A673 (cell line): ENCODE data around the gene MYO5B. TPM values are rescaled to one million over a fixed set of nuclear protein-coding genes. Genes with fewer than 3 reads are reported as not detected.

Experiments
- BruUV-seq: library from RNA; stranded (reverse); fragments of 400-500 nt; replicated peaks from 2 replicates; lab custom pipeline; 2021; lab: Mats Ljungman, UMichigan
- CTCF ChIA-PET: fragments of 300-600 bp; sonication (Branson Sonifier 250); formaldehyde crosslinking; loops from one replicate; lab custom pipeline; 2022; ENCODE audit warnings: antibody characterized with exemption; lab: Charles Lee
- POLR2A ChIA-PET: fragments of 300-600 bp; sonication (Branson Sonifier 250); formaldehyde crosslinking; loops from one replicate; lab custom pipeline; 2022; ENCODE audit warnings: antibody characterized with exemption; ENCODE audit not compliant: low non-redundant PET; lab: Charles Lee
- DNase-seq: peaks from one replicate; pipeline ENCODE4 v3.0.0-alpha.2; 2015; ENCODE audit warnings: low spot score
- H3K27ac ChIP-seq: fragments of 200-600 bp; sonication (generic); 2 replicates; pipeline ENCODE4 v1.5.1; 2016; ENCODE audit warnings: mixed run types, low read depth, mild to moderate bottlenecking, mixed read lengths, antibody characterized with exemption, low read length; ENCODE audit not compliant: poor library complexity, severe bottlenecking
- H3K27me3 ChIP-seq: fragments of 200-600 bp; sonication (generic); replicated peaks from 2 replicates; pipeline ENCODE4 v1.6.1; 2017; ENCODE audit warnings: mixed run types, low read depth, mild to moderate bottlenecking, mixed read lengths, antibody characterized with exemption, low read length; ENCODE audit not compliant: insufficient read depth, poor library complexity
- H3K36me3 ChIP-seq: fragments of 200-600 bp; sonication (generic); 2 replicates; pipeline ENCODE4 v1.6.1; 2016; ENCODE audit warnings: mixed run types, mild to moderate bottlenecking, mixed read lengths, antibody characterized with exemption, low read length; ENCODE audit not compliant: insufficient read depth, poor library complexity, severe bottlenecking
- H3K4me1 ChIP-seq: fragments of 200-600 bp; sonication (generic); 2 replicates; pipeline ENCODE4 v1.6.1; 2017; ENCODE audit warnings: mixed run types, mild to moderate bottlenecking, mixed read lengths, antibody characterized with exemption, low read length; ENCODE audit not compliant: insufficient read depth, poor library complexity, severe bottlenecking
- H3K4me3 ChIP-seq: fragments of 200-600 bp; sonication (generic); 2 replicates; pipeline ENCODE4 v1.5.1; 2016; ENCODE audit warnings: low read depth, mixed run types, mild to moderate bottlenecking, mixed read lengths, low read length; ENCODE audit not compliant: poor library complexity, severe bottlenecking
- H3K9me3 ChIP-seq: fragments of 200-600 bp; sonication (generic); 2 replicates; pipeline ENCODE4 v1.6.1; 2016; ENCODE audit warnings: mixed run types, low read depth, mild to moderate bottlenecking, mixed read lengths, antibody characterized with exemption, low read length; ENCODE audit not compliant: poor library complexity, severe bottlenecking
- EZH2 ChIP-seq: fragments of 200-600 bp; sonication (generic); IDR thresholded peaks from 2 replicates; pipeline ENCODE4 v1.6.1; 2017; ENCODE audit warnings: borderline replicate concordance, low read depth, mild to moderate bottlenecking, mixed read lengths, antibody characterized with exemption, low read length; ENCODE audit not compliant: poor library complexity, severe bottlenecking
- intact Hi-C: fragments of 100-400 bp; cut with micrococcal nuclease; formaldehyde crosslinking; loops from one replicate; pipeline ENCODE4 v1.10.0; 2022; ENCODE audit not compliant: unreplicated experiment
- total RNA-seq: library from RNA; stranded (reverse); gene quantifications from 2 replicates; pipeline ENCODE4 v1.2.3, GENCODE V29; 2021
- TF ChIP-seq, protein P1 (sequence below): fragments of 300-800, 200-600 bp; sonication (generic); conservative IDR thresholded peaks from 2 replicates; pipeline ENCODE4 v1.5.1; 2017; ENCODE audit warnings: low read depth, mild to moderate bottlenecking, antibody characterized with exemption, low read length, moderate library complexity, mixed read lengths

MYO5B gene
- total RNA-seq, 1 experiment from 2014 or later: 0.30 TPM

DNA sequence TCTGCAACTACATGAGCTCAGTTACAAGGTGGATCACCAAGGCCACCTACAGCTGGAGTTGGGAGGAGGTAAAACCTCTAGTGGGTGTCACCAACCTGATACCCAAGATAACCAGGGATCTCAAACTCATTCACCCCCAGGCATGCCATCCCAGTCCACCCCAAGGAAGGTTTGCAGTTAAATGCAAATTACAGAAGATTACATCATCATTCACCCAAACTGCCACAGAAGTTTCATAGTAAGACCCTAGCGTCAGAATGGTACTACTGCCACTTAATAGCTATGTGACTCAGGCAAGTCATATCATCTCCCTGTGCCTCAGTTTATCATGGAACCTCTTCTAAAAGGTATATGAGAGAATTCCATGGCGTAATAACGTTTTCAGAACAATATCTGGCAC, 111.2 kb downstream of the MYO5B start:
- Histone ChIP-seq H3K4me1 (no peaks in the 10 kb centered on the region), H3K4me3 (no peak overlapping the region), H3K36me3 (no peaks in the 10 kb centered on the region), H3K27ac (no peak overlapping the region), H3K27me3 (peaks cover 32% of the 10 kb centered on the region), H3K9me3 (no peaks in the 10 kb centered on the region)
- intact Hi-C loops: no loop called here
- ChIA-PET POLR2A (no interaction called here), CTCF (interaction anchor here (0.5 kb wide), 1 partner anchor 10 kb away, joined by 3 read pairs; no protein-coding TSS in a partner anchor)
- BruUV-seq: no TSS peak
- TF ChIP-seq, protein P1, sequence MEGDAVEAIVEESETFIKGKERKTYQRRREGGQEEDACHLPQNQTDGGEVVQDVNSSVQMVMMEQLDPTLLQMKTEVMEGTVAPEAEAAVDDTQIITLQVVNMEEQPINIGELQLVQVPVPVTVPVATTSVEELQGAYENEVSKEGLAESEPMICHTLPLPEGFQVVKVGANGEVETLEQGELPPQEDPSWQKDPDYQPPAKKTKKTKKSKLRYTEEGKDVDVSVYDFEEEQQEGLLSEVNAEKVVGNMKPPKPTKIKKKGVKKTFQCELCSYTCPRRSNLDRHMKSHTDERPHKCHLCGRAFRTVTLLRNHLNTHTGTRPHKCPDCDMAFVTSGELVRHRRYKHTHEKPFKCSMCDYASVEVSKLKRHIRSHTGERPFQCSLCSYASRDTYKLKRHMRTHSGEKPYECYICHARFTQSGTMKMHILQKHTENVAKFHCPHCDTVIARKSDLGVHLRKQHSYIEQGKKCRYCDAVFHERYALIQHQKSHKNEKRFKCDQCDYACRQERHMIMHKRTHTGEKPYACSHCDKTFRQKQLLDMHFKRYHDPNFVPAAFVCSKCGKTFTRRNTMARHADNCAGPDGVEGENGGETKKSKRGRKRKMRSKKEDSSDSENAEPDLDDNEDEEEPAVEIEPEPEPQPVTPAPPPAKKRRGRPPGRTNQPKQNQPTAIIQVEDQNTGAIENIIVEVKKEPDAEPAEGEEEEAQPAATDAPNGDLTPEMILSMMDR: no peak
- no peak for TF ChIP-seq EZH2
- no peak for DNase-seq

GRCh38 chr18:50080932-50081560, 113.9 kb downstream of the MYO5B start:
- Histone ChIP-seq H3K4me1 (no peaks in the 10 kb centered on the region), H3K27me3 (peaks cover 37% of the 10 kb centered on the region), H3K36me3 (no peaks in the 10 kb centered on the region), H3K27ac (no peak overlapping the region), H3K4me3 (no peak overlapping the region), H3K9me3 (no peaks in the 10 kb centered on the region)
- no peak for DNase-seq
- BruUV-seq: no TSS peak
- no peak for TF ChIP-seq EZH2
- TF ChIP-seq, protein P1: no peak
- POLR2A ChIA-PET: no interaction called here
- intact Hi-C loops: no loop called here
- CTCF ChIA-PET: no interaction called here

- intact Hi-C loops: no loop called here
- CTCF ChIA-PET: no interaction called here
- POLR2A ChIA-PET: no interaction called here
- Histone ChIP-seq H3K36me3 (no peaks in the 10 kb centered on the region), H3K4me1 (no peaks in the 10 kb centered on the region), H3K27me3 (peaks cover 45% of the 10 kb centered on the region), H3K4me3 (no peak overlapping the region), H3K27ac (no peak overlapping the region), H3K9me3 (no peaks in the 10 kb centered on the region)
- DNase-seq: no peak
- BruUV-seq: no TSS peak
- TF ChIP-seq, protein P1: no peak
- TF ChIP-seq EZH2: no peak
Observed at GRCh38 chr18:50080316-50080715, 114.6 kb downstream of the MYO5B start.
